H1 (cell line): ENCODE measurements around the gene DOCK6. TPM values are rescaled to one million over a fixed set of nuclear protein-coding genes. Genes with fewer than 3 reads are reported as not detected.

Experiments
- CTCF ChIA-PET: fragments of 300-600 bp; sonication (Branson Sonifier 250); formaldehyde crosslinking; loops from one replicate; lab custom pipeline; 2021; ENCODE audit not compliant: partially characterized antibody; lab: Charles Lee
- POLR2A ChIA-PET: fragments of 300-600 bp; sonication (Branson Sonifier 250); formaldehyde crosslinking; loops from one replicate; lab custom pipeline; 2021; ENCODE audit warnings: inconsistent platforms; ENCODE audit not compliant: partially characterized antibody; lab: Charles Lee
- DNase-seq, 2 experiments: peaks; one replicate each; pipeline versions ENCODE4 v3.0.0 to v3.0.0-alpha.2; 2010 to 2022; ENCODE audit warnings: low spot score in 2 of 2, low read depth in 1 of 2, mixed read lengths in 1 of 2
- FAIRE-seq: peaks from 2 replicates; lab custom pipeline; 2011; peaks lifted over from hg19 to GRCh38; lab: Jason Lieb, UNC
- H2AFZ ChIP-seq: 2 replicates; pipeline ENCODE4 v1.8.1; 2012; ENCODE audit warnings: low read length, inconsistent platforms
- H2AK5ac ChIP-seq: 2 replicates; pipeline ENCODE4 v1.6.1; 2013; ENCODE audit warnings: low read depth, low read length
- H2BK120ac ChIP-seq: replicated peaks from 2 replicates; pipeline ENCODE3; 2013; ENCODE audit warnings: low read depth, low read length, inconsistent platforms
- H2BK12ac ChIP-seq: 2 replicates; pipeline ENCODE4 v1.6.1; 2013; ENCODE audit warnings: low read depth, low read length
- H2BK15ac ChIP-seq: 2 replicates; pipeline ENCODE4 v1.6.1; 2013; ENCODE audit warnings: low read length
- H2BK20ac ChIP-seq: 2 replicates; pipeline ENCODE4 v1.6.1; 2013; ENCODE audit warnings: low read length
- H2BK5ac ChIP-seq: 2 replicates; pipeline ENCODE4 v1.6.1; 2013; ENCODE audit warnings: low read depth, low read length
- H3K14ac ChIP-seq: 2 replicates; pipeline ENCODE4 v1.6.1; 2013; ENCODE audit warnings: inconsistent platforms; ENCODE audit not compliant: insufficient read length
- H3K18ac ChIP-seq: 2 replicates; pipeline ENCODE4 v1.6.1; 2013; ENCODE audit warnings: low read length; ENCODE audit errors: extremely low read depth
- H3K23ac ChIP-seq: 2 replicates; pipeline ENCODE4 v1.6.1; 2013; ENCODE audit warnings: inconsistent platforms; ENCODE audit not compliant: insufficient read length
- H3K23me2 ChIP-seq: 2 replicates; pipeline ENCODE4 v1.6.1; 2013; ENCODE audit warnings: low read depth, low read length
- H3K27ac ChIP-seq: 2 replicates; pipeline ENCODE4 v1.6.1; 2011; ENCODE audit warnings: low read depth, low read length, inconsistent platforms
- H3K27me3 ChIP-seq, 4 experiments: replicated peaks in 1 of 4; 1 replicate in 1 of 4; 2 replicates in 3 of 4; pipeline versions ENCODE4 v1.6.1 to v1.8.1; 2011 to 2013; ENCODE audit warnings: low read length in 3 of 4, mild to moderate bottlenecking in 3 of 4, inconsistent platforms in 2 of 4, mixed read lengths in 2 of 4, moderate library complexity in 1 of 4; ENCODE audit not compliant: control insufficient read depth in 3 of 4, insufficient read depth in 3 of 4; ENCODE audit errors: extremely low read depth in 1 of 4
- H3K36me3 ChIP-seq, 4 experiments: 2 replicates each; pipeline versions ENCODE4 v1.6.1 to v1.8.1; 2011 to 2013; ENCODE audit warnings: mild to moderate bottlenecking in 4 of 4, low read length in 3 of 4, moderate library complexity in 2 of 4, control low read depth in 1 of 4, inconsistent platforms in 1 of 4; ENCODE audit not compliant: insufficient read depth in 4 of 4, control insufficient read depth in 2 of 4
- H3K4ac ChIP-seq: replicated peaks from 2 replicates; pipeline ENCODE3; 2013; ENCODE audit warnings: low read length, low read depth, mixed read lengths, inconsistent platforms; ENCODE audit not compliant: insufficient read length
- H3K4me1 ChIP-seq, 4 experiments: replicated peaks in 1 of 4; 1 replicate in 1 of 4; 2 replicates in 3 of 4; pipeline versions ENCODE4 v1.6.1 to v1.8.1; 2011 to 2013; ENCODE audit warnings: low read length in 3 of 4, inconsistent platforms in 2 of 4, mixed read lengths in 1 of 4; ENCODE audit not compliant: insufficient read depth in 4 of 4, control insufficient read depth in 3 of 4
- H3K4me2 ChIP-seq, 2 experiments: 2 replicates each; pipeline versions ENCODE4 v1.6.1 to v1.8.1; 2011 to 2013; ENCODE audit warnings: low read depth in 2 of 2, low read length in 2 of 2, control low read depth in 1 of 2, inconsistent platforms in 1 of 2, mild to moderate bottlenecking in 1 of 2; ENCODE audit not compliant: insufficient read depth in 1 of 2
- H3K4me3 ChIP-seq, 4 experiments: fragments of 200-600, 300-600 bp in 1 of 4; sonication (generic), shearing (Covaris generic), sonication (Bioruptor Twin) in 1 of 4; 2 replicates each; pipeline versions ENCODE4 v1.5.1 to v1.8.1; 2011 to 2016; ENCODE audit warnings: low read length in 4 of 4, low read depth in 3 of 4, control low read depth in 2 of 4, inconsistent platforms in 2 of 4, mild to moderate bottlenecking in 2 of 4, mixed read lengths in 1 of 4, moderate library complexity in 1 of 4; ENCODE audit not compliant: insufficient read depth in 2 of 4; ENCODE audit errors: extremely low read depth in 1 of 4
- H3K56ac ChIP-seq: replicated peaks from 2 replicates; pipeline ENCODE3; 2013; ENCODE audit warnings: low read depth, mild to moderate bottlenecking, mixed read lengths, low read length, inconsistent platforms; ENCODE audit not compliant: insufficient read length
- H3K79me1 ChIP-seq: 2 replicates; pipeline ENCODE4 v1.6.1; 2013; ENCODE audit warnings: low read depth, low read length, control low read depth
- H3K79me2 ChIP-seq, 2 experiments: 2 replicates each; pipeline versions ENCODE4 v1.6.1 to v1.8.1; 2012 to 2013; ENCODE audit warnings: low read length in 2 of 2, mild to moderate bottlenecking in 2 of 2, inconsistent platforms in 1 of 2; ENCODE audit not compliant: insufficient read depth in 2 of 2, control insufficient read depth in 1 of 2
- H3K9ac ChIP-seq, 4 experiments: replicated peaks in 1 of 4; 1 replicate in 1 of 4; 2 replicates in 3 of 4; pipeline versions ENCODE4 v1.6.1 to v1.8.1; 2011 to 2013; ENCODE audit warnings: low read depth in 3 of 4, low read length in 3 of 4, control low read depth in 2 of 4, mild to moderate bottlenecking in 2 of 4, moderate library complexity in 2 of 4, inconsistent platforms in 1 of 4; ENCODE audit errors: extremely low read depth in 1 of 4
- H3K9me3 ChIP-seq, 2 experiments: 2 replicates each; pipeline versions ENCODE4 v1.6.1 to v1.8.1; 2012 to 2013; ENCODE audit warnings: mild to moderate bottlenecking in 2 of 2, moderate library complexity in 2 of 2, control low read depth in 1 of 2, inconsistent platforms in 1 of 2, low read depth in 1 of 2, low read length in 1 of 2, mixed read lengths in 1 of 2; ENCODE audit not compliant: insufficient read depth in 2 of 2
- H4K20me1 ChIP-seq, 2 experiments: replicated peaks in 1 of 2; 2 replicates each; pipeline versions ENCODE3 to v1.8.1; 2011 to 2013; ENCODE audit warnings: inconsistent platforms in 2 of 2, low read length in 2 of 2, mild to moderate bottlenecking in 1 of 2; ENCODE audit not compliant: insufficient read depth in 2 of 2, control insufficient read depth in 1 of 2
- H4K5ac ChIP-seq: 2 replicates; pipeline ENCODE4 v1.6.1; 2013; ENCODE audit warnings: low read length, low read depth, mixed read lengths, inconsistent platforms; ENCODE audit not compliant: insufficient read length
- H4K8ac ChIP-seq: 2 replicates; pipeline ENCODE4 v1.8.0; 2013; ENCODE audit warnings: mild to moderate bottlenecking, moderate library complexity, low read length, inconsistent platforms; ENCODE audit not compliant: insufficient read depth; ENCODE audit errors: extremely low read depth
- H4K91ac ChIP-seq: replicated peaks from 2 replicates; pipeline ENCODE3; 2013; ENCODE audit warnings: low read length, mixed read lengths, inconsistent platforms; ENCODE audit not compliant: insufficient read length
- ASH2L ChIP-seq: fragments of 200-600, 300-600 bp; sonication (generic); IDR thresholded peaks from one replicate; pipeline ENCODE4 v1.7.1; 2017; ENCODE audit warnings: low read length
- CREB1 ChIP-seq: IDR thresholded peaks from 2 replicates; pipeline ENCODE4 v1.6.1; 2012; ENCODE audit warnings: inconsistent platforms
- CTBP2 ChIP-seq: IDR thresholded peaks from 2 replicates; pipeline ENCODE4 v1.7.0; 2011; ENCODE audit warnings: borderline replicate concordance, mild to moderate bottlenecking, moderate library complexity, mixed read lengths, low read length; ENCODE audit not compliant: insufficient read depth, insufficient read length
- EGR1 ChIP-seq: IDR thresholded peaks from 2 replicates; pipeline ENCODE4 v1.6.1; 2011; ENCODE audit warnings: low read depth, low read length, borderline replicate concordance
- EZH2 ChIP-seq: fragments of 200-600 bp; sonication (generic); IDR thresholded peaks from 2 replicates; pipeline ENCODE4 v1.7.1; 2012; ENCODE audit warnings: low read depth, mild to moderate bottlenecking, moderate library complexity, low read length, inconsistent platforms; ENCODE audit not compliant: severe bottlenecking
- GABPA ChIP-seq: IDR thresholded peaks from 2 replicates; pipeline ENCODE4 v1.6.1; 2011; ENCODE audit warnings: mild to moderate bottlenecking, low read length, moderate library complexity, borderline replicate concordance; ENCODE audit not compliant: insufficient read depth
- GTF2F1 ChIP-seq: IDR thresholded peaks from 2 replicates; pipeline ENCODE4 v1.6.1; 2012; ENCODE audit warnings: low read depth, low read length, improper control_type of control experiment, borderline replicate concordance
- NRF1 ChIP-seq: IDR thresholded peaks from 2 replicates; pipeline ENCODE4 v1.6.1; 2011; ENCODE audit warnings: mild to moderate bottlenecking, low read depth, low read length, improper control_type of control experiment
- SIN3A ChIP-seq, 2 experiments: IDR thresholded peaks in 1 of 2; conservative IDR thresholded peaks in 1 of 2; 2 replicates each; pipeline ENCODE4 v1.6.1; 2011 to 2012; ENCODE audit warnings: low read length in 2 of 2, improper control_type of control experiment in 1 of 2, low read depth in 1 of 2, mild to moderate bottlenecking in 1 of 2
- TBP ChIP-seq: IDR thresholded peaks from 2 replicates; pipeline ENCODE4 v1.6.1; 2011; ENCODE audit warnings: low read depth, low read length, improper control_type of control experiment
- WGBS, 2 experiments: shearing (Covaris generic) in 1 of 2; methylation state at CpG; one replicate each; pipeline versions ENCODE4 v1.1.6 to v1.1.7; 2013 to 2015; ENCODE audit warnings: low lambda C conversion rate in 2 of 2, mixed read lengths in 2 of 2, inconsistent platforms in 1 of 2, low coverage in 1 of 2, missing lambda C conversion rate in 1 of 2; ENCODE audit not compliant: insufficient replicate concordance in 2 of 2, insufficient coverage in 1 of 2, insufficient read length in 1 of 2; ENCODE audit errors: extremely low coverage in 1 of 2, missing lambda C conversion rate in 1 of 2; 5-methylcytosine and 5-hydroxymethylcytosine counted together
- polyA plus RNA-seq, 7 experiments: library from polyadenylated mRNA; depleted of rRNA in 3 of 7; stranded (reverse) in 5 of 7; unstranded in 2 of 7; fragments of >200 nt in 5 of 7; fragments of 200-250 nt in 2 of 7; gene quantifications; 1 replicate in 5 of 7; 2 replicates in 1 of 7; 4 replicates in 1 of 7; pipeline versions ENCODE4 v1.2.1 to v1.2.3, GENCODE V29; 2011 to 2013; ENCODE audit warnings: missing spikeins in 2 of 7, mixed read lengths in 2 of 7
- total RNA-seq: library from RNA; stranded (reverse); fragmentation: NEBNext Ultra II Directional; extraction: Animal tissue kit (Norgen Biotek cat#: 25700); gene quantifications from 2 replicates; pipeline ENCODE4 v1.2.1, GENCODE V29; 2021

DOCK6 gene
- total and polyA plus RNA-seq, 2 of the 8 experiments (the other 6 are each of a cell fraction or from before 2014, with no cell fraction given): 25.5 to 54.7 TPM

- no peaks in the 10 kb centered on the region for H3K79me2 ChIP-seq
- H3K79me1 ChIP-seq: no peaks in the 10 kb centered on the region
- H3K9me3 ChIP-seq: no peaks in the 10 kb centered on the region
- H4K91ac ChIP-seq: no peak overlapping the region
- CTCF ChIA-PET: interaction anchor here (0.7 to 3.5 kb wide), 6 partner anchors 41 to 178 kb away, joined by 3 to 18 read pairs (median 4); no protein-coding TSS in a partner anchor
- H3K4me2 ChIP-seq: no peak overlapping the region
- DNase-seq (no peak), FAIRE-seq (no peak)
- H3K27me3 ChIP-seq: no peaks in the 10 kb centered on the region
- H3K27ac ChIP-seq: no peak overlapping the region
- H3K4ac ChIP-seq: no peak overlapping the region
- H3K23me2 ChIP-seq: no peaks in the 10 kb centered on the region; the same call in 1 of the 2 replicates
- no peak overlapping the region for H2BK12ac ChIP-seq
- no peak overlapping the region for H2AFZ ChIP-seq
- no peak overlapping the region for H3K18ac ChIP-seq
- H4K20me1 ChIP-seq: peaks cover 0 to 3% of the 10 kb centered on the region in 2 experiments
- H2BK15ac ChIP-seq: no peak overlapping the region
- H3K4me3 ChIP-seq: no peak overlapping the region
- H4K8ac ChIP-seq: no peak overlapping the region
- no peak overlapping the region for H2BK120ac ChIP-seq
- no peaks in the 10 kb centered on the region; a peak in 1 of 7 replicates for H3K4me1 ChIP-seq
- no peak overlapping the region for H2AK5ac ChIP-seq
- no peak overlapping the region for H3K9ac ChIP-seq
- H2BK20ac ChIP-seq: no peak overlapping the region
- WGBS, 2 experiments: 83% methylated on average over 9 of the region's 9 CpGs; no CpG with 5 or more reads in 1 of the 2 experiments
- no peak overlapping the region for H4K5ac ChIP-seq
- peaks cover 0 to 6% (median 3%) of the 10 kb centered on the region in 4 experiments; a peak in 3 of 8 replicates for H3K36me3 ChIP-seq
- no peak overlapping the region for H3K56ac ChIP-seq
- no peak overlapping the region for H2BK5ac ChIP-seq
- POLR2A ChIA-PET: interaction anchor here (0.7 to 0.8 kb wide), 2 partner anchors 17 to 60 kb away, joined by 3 to 4 read pairs; no protein-coding TSS in a partner anchor
- no peak overlapping the region for H3K23ac ChIP-seq
- no peak overlapping the region for H3K14ac ChIP-seq
- TF ChIP-seq CTBP2 (no peak), GABPA (no peak), SIN3A (conservative IDR thresholded peaks at IDR 0.05 in 1 of 2, IDR thresholded peaks at IDR 0.05 in 1 of 2; ENCODE audit: low read depth in 1 of 2, low read length in 2 of 2) (no peak), EGR1 (no peak), EZH2 (no peak), GTF2F1 (no peak), CREB1 (no peak), ASH2L (no peak), NRF1 (no peak), TBP (no peak)
Observed at GRCh38 chr19:11205939-11206570, 56.3 kb downstream of the DOCK6 start.
